NCI-H187 (cell line): ENCODE results near the gene COL17A1.

Experiments used
- DNase-seq, 2 experiments: peaks; one replicate each; lab custom pipeline; 2025; lab: John Stamatoyannopoulos, UW

COL17A1 gene

DNA sequence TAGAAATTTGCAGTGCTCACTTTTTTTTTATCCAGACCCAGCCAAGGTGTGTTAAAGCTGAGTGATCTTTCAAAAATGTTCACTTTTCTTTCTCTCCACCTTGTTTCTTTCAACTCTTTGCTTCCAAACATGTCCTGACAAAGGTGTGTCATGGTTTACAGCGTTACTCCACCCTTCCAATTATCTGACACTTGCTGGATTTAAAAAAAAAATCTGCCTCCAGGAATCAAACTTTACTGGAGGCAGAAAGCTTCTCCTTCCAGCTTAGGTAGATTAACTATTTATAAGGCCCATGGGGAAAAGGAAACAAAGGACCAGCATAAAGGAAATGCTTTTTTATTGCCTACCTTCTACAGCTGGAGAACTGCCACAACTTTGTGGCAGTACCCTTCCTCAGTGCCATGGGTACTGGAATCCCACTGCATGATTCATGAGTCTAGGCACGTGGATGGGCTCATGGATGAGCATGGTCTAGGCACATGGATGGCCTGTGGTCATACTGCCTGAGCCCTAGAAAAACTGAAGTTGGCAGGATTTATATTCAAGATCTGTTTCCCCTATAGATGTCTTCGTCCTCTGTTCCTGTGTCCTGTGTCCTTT is at the start of gene COL17A1:
TSS of gene COL17A1 (minus strand) at position 80 of the 600 bp plus-strand sequence. CDS start 5,207 bp downstream, outside the sequence.
- no peak for DNase-seq

DNA sequence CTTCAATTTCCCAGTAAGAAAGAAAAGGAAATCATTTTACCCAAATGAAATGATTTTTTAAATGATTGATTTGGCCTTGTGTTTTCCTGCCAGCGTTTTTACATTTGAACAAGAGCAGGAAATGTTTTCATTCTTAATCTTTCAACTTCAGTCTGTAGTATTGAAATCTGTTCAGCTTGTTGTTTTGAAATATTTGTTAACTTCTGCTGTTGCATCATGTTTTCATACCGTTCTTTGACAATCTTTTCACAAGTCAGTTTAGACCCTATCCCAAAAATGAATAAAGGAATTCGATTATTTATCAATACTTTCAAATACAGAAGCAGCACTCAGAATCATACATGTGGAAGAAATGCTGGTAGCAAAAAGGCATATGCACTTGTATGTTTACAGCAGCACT is 44.4 kb upstream of the COL17A1 start:
- no peak for DNase-seq

DNA sequence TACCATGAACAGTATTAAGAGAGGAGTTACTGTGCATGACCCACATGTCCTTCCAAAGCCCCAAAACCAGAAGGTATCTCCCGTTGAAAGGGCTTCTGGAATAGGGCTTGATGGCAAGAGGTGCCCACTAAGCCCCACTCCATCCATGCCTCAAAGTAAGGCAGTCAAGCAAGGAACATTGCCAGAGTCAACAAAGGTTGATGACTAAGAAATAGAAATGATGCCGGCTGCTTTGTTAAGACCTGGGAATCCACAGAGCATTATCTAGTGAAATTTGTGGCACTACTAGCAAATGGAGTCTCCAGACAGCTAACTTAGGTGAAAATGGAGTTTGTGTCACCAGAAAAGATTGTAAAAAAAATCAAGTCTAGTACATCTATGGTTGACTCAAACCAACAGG is 42.5 kb upstream of the COL17A1 start:
- DNase-seq, result no peak

DNA sequence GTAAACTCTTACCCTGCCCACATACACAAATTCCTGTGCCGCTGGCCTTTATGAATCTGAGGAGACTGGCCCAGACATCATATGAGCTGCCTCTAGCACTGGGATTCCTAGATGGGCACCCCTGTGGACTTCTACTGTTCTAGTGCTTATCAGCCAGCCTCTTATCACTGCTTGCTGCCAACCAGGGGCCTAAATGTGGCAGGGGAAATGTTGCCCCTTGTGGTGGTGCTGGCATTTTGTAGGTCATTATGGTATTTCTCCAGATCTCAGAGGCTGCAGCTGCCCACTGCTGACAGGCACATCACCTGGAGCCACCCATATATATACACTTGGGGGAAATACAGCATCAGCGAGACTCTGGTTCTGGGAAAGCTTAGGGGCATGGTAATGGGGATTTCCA is 41.7 kb upstream of the COL17A1 start:
- DNase-seq, result no peak

DNA sequence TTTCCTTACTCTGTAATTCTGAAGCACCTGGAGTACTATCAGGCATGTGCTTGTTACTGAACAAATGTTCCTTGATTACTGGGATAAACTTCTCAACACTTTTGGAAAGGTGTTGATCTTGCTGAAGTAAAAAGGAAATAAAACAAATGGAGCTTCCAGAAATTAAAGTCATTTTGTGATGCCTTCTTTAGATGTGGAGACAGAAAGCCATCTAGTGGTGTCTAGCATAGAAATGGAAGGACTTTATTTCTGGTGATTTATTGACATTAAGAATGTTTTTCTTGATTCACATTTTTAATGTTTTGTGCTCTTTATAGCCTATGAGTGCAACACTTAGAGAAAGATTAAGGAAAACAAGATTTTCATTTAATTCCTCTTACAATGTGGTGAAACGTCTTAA is 37.7 kb upstream of the COL17A1 start:
- DNase-seq, result no peak

DNA sequence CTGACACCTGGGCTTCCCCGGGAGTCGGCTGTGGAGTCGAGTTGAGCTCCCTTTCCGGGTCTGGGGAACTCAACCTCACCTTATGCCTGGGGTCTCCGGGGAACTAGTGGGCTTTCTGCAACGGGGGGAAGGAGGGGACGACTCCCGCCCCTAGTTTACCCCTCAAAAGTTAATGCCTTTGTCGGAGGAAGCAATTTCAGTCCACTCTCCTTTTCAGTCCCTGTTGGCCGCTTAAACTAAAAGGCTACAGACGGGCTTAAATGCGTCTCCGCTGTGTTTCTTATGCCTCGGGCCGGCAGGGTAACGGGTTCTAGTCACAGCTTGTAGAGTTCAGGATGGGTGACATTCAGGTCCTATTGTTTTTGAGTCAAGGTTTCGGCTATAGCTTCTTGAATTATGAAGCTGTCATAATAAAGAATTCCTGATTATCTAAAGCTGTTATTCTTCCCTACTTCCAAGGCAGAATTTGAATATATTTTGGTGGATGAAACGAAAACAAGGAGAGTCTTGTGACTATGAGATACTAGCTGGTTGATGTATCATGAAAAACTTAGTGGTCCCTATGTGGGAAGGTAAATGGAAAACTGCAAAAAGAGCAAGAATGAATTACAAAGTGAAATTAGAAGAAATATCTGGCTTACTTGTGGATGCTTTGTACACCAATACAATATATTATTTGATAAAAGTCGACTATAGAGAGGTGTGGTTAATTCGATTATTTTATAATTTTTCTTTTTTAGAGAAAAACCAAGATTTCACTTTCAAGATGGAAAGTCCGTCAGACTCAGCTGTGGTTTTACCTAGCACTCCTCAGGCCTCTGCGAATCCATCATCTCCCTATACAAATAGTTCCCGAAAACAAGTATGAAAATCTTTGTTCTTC is 36.8 kb upstream of the COL17A1 start:
- no peak for DNase-seq

DNA sequence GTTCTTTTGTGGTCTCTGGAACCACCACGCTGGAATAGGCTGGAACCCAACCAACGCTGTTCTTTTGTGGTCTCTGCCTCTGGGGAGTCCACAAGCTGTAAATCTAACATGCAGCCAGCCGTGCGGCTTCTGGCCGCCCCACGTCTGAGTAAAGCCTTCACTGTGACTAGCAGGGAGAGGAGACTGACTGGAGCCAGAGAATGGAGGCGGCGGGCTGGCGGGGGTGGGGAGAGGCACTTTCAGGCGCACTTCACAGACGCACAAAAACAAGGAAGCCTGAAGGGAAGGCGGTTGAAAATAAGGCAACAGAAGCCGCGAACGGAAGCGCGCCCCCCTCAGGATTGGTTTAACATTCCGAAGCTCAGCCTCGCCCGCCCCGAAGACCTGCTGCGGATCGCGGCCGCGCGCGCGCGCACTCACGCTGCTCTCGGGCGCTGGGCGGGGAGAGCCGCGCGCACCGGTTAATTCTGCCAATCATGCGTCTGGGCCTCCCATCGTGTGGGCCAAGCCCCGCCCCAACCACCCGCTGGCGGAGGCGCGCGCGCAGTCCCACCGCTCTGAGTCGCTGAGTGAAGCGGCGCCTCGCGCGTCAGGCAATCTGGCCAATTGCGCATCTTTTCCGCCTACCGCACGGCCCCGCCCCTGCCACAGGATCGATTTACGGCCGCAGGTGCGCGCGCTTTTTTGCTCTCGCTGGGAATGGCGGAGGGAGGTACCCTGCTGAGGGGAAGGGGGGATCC is 36.0 kb upstream of the COL17A1 start, which contains the start of gene SFR1:
TSS of gene SFR1 (plus strand) at position 687 of the 740 bp plus-strand sequence. CDS start at position 700, 13 bp downstream.
- peak; percentile 91 to 92 for DNase-seq

DNA sequence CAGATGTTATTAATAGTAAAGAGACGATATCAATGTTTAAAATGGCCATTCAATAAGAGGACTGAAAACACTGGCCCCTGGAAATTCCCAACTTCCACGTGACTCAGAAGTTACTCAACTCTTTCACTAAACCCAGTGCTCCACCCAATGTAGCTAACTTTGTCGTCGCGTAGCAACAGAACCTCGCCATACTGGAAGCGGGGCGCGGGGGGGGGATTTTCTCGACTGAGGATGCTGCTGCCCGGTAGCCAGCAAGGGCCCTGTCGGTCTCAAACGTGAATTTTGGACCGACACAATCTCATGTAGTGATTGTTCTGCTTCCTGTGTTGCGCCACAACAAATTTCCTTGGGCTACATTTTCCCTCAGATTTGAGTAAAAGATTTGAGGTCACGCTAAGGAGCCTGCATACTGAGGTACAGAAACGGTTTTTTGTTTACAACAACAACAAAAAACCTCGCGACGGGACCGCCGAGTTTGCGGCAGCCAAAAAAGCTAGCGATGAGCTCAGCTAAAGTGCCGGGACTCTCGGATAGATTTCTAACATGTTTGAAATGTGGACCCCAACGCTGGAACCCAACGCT is 35.3 kb upstream of the COL17A1 start:
- no peak for DNase-seq

DNA sequence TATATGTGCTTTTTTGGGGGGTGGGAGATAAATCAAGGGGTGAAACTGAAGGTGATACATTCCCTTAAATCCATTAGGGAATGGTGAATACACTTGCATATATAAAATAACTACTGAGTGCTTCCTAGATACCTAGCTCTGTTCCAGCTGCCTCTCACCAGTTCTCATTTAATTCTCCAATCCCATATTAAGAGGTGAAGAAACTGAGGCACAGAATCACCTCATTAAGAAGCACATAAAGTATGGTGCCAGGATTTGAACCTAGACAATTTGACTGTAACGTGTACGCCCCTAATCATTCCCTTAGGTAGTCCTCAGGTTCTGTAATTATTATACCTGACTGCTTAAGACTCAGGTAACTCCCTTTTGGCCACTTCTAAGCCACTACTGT is 34.8 kb upstream of the COL17A1 start:
- no peak for DNase-seq

DNA sequence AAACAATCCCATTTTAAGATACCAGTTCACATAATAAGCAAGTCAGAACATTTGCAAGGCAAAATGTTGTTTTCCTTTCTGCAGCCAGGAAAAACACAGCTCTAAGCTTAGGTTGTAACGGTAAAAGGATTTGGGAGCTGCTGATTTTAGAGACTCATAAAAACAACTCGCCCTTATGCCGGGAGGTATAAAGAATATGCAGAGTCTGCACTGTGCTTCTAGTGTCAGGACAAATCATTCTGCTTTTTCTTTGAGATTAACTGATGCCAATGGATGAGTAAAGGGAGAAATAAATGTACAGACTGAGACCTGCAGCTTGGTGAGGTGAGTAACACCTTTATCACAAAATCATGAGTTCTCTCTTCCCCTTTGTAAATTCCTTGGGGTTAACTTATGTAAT is 34.3 kb upstream of the COL17A1 start:
- no peak for DNase-seq

DNA sequence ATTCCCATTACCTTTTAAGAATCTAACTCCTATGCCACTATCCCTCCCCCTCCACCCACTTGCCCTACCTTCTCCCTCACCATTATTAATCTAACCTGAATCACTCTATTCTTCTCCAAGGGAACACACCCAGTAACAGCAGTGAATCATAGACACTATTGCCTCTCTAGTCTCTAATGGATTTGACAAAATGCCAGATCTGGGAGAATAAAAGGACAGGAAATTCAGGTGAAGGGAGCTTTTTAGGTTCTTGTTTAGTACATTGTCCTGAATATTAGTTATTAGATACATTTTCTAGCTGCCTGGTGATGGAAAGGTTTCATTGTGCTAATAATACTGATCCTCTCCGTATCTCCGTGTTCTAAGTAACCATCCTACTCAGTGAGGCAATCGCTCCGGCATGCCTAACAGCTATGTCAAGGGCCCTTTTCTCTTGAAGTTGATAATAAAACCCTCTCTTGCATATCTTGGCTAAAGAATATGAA is 32.2 kb upstream of the COL17A1 start:
- peak in 1 of 2 experiments; percentile 2 for DNase-seq

DNA sequence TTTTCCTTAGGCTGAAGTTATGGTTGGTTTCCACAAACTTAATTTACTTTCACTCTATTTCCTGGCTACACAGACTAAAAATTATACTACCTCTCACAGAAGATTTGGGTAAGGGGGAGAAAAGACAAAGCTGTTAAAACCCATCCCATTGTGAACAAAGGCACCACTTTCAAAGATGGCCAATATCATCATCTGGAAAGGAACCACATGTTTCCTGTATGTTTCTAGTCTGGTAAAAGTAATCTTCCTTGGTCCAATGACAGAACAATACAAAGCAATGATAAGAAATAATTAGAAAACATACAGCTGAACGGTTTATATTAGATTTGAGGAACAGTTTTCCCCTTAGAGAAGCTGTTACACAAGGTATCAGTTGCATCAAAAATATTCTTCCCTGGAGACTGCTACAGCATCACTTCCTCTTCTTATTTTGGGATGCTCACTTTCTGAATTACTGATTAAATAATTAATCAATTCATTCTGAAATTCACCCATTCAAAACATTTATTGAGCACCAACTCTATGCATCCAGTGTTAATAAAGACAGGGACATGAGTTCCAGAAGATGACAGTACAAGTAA is 27.8 kb upstream of the COL17A1 start:
- no peak for DNase-seq

DNA sequence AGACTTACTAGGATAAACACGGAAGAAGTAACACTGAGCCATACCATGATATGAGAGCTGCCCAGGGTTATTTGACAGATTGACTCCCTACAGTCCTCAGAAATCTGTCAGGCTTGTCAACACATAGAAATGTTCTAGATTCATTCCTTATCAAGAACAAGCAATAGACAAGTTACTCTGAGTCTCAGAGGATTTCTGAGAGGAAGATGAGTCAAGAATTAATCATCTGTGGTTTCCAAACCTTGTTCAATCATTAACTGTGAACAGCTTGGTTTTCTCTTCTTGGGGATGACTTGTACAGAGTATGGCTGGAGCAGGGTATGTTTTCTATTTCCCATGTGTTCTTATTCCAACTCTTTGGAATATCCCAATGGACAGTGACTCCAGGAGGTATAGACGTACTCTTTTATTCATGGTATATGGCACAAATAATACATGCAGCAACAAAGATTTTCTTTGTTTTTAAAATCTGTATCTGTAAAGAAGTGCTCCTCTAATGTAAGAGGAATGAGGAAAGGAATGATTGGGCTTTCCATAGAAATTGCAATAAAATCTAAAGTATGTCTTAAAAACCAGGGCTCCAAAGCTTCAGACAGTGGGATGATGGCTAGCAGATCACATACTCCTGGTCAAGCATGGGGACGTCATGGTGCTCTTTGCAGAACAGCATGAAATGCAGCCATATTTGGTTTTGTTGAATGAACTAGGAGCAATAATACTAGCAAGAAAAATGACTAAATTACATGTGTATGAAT is 24.4 kb upstream of the COL17A1 start:
- no peak for DNase-seq

DNA sequence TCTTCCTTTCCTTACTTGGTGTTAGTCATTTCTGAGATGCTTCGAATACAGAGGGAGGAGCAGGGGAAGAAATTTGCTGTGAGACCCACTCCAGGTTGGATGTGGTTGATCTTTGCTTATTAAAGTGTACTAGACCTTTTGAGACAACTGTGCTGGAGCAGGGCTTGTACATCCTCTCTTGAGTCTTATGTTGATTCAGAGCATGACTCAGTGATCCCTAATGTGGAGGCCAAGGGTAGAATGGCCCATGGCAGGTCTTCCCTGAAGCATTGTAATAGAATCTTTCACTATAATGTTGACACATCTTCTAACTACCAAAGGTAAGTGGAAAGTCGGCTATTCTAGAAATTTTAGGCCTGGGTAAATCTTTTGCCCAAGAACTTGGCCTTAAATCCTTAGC is 19.2 kb upstream of the COL17A1 start:
- no peak for DNase-seq

DNA sequence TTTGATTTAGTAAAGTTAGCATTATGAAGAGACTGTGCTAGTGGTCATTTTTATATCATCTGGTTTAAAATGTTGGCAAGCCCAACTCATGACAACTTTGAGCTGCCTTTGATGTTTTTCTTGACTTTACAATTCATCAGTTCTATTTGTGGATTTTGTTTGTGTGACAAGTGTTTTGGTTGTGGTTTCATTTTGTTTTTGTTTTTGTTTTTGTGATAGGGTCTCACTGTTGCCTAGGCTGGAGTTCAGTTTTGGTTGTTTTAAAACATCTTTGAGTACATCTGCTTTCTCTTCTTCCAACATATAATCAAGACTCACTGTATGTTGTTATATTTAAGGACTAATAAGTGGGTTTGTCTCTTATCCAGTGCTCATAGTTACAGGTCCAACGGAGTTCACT is 18.7 kb upstream of the COL17A1 start:
- DNase-seq, result no peak

DNA sequence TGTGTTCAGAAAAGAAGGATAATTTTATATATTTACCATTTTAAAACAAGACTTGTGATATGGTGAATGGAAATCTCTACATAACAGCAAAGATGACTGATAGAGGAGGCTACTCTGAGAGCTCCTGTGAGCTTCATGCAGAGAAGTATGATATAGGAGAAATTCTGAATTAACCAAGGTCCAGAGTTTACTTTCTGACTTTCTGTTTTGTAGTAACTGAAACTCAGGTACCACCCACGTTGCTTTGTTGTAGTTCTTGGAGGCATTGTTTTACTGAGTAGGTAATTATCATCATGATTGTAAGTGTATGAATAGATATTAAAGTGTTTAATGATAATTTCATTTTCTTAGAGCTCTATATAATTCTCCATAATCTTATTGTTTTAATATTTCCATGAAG is 18.3 kb upstream of the COL17A1 start:
- DNase-seq, result no peak

DNA sequence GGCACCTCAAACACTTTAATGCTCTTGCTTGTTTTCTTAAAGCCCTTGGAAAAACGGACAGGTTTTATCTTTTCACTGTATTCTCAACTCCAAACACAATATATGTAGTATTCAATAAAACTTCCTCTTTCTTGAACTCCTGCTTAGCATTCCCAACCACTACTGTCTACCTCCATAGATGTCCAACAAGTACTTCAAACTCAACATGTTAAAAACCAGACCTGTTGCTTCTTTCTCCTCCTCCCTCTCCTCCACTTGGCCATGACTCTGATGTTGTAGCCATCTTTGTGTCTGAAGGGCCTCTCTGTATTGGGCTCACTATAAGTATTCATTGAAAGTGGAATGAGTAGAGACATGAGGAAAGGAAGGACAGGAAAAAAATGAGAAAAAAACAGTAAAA is 16.2 kb upstream of the COL17A1 start:
- DNase-seq, result no peak

DNA sequence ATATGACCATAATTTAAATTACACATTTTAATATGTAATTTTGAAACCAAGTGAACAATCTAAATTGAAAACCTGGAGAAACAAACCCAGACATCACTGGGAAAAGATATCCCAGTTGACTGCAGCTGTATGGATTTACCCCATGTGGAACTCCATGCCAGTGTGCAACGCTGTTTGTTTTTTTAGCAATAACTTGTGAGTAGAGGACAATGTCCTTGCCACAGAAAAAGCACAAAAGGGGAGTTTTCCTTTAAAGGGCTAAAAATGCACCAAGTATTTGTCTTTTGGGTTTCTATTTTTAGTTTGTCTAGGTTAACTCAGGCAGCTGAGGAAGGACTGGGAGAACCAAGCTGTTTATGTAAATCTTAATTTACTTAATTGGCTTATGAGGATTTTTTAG is 15.1 kb upstream of the COL17A1 start:
- no peak for DNase-seq

DNA sequence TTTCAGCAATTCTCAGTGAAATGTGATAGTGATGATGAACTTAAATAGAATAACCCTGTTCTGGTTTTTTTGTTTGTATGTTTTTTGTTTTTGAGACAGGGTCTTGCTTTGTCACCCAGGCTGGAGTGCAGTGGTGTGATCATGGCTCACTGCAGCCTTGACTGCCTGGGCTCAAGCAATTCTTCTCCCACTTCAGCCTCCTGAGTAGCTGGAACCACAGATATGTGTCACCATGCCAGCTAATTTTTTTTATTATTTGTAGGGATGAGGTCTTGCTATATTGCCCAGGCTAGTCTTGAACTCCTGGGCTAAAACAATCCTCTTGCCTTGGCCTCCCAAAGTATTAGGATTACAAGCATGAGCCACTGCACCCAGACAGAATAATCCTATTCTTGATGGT is 14.3 kb upstream of the COL17A1 start:
- no peak for DNase-seq

DNA sequence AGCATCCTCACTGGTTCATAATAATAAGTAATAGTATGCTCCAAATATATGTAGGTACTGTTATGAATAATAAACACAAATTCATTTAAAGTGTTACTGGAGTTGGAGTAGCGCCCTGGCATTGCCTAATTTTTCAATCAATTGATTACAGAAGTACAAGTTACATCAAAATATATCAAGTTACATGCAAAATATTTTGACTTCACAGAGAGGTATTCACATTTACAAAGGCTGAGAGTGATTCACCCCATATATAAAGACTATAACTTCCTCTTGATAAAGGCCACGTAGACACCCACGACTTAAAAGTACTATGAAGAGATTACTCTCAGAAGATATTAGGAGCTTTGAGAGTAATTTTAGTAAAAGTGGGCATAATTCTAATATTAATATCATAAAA is 13.6 kb upstream of the COL17A1 start:
- no peak for DNase-seq

DNA sequence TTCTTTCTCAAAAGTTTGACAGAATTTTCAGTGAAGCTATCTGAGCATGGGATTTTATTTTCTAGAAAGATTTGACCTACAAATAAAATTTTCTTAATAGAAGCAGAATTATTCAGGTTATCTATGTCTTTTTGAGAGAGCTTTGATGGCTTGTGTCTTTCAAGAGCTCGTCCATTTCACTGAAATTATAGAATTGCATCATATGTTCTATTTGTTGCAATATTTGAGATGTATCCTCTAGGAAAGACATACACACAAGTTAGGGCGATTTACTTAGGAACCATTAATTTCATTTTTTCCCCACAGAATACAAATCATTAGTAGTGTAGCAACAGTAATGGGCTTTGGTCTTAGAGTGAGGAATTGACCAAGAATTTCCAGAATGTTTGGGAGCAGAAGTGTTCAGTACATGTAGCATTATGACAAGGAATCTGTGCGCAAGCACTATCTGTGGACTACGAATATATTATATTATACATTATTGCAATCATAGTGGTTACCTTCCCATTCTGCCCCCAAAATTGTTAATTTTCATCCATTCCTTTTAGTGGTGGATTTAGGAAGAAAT is 12.8 kb upstream of the COL17A1 start:
- no peak for DNase-seq
